Loucy (cell line): ENCODE measurements around the gene ZNF814.
"Not testable (repeated sequence)": the region's sequence is repeated elsewhere in the genome, so short reads cannot be mapped to it uniquely, and the experiment has no call there.

Source experiments
- EZH2phosphoT487 ChIP-seq: fragments of 200-600 bp; IDR thresholded peaks from 2 replicates; pipeline ENCODE4 v1.6.1; 2018; ENCODE audit warnings: antibody characterized with exemption, mild to moderate bottlenecking, moderate library complexity, borderline replicate concordance
- TF ChIP-seq, protein P1 (sequence below): fragments of 200-600 bp; sonication (generic); conservative IDR thresholded peaks from 2 replicates; pipeline ENCODE4 v1.5.1; 2014; ENCODE audit warnings: mild to moderate bottlenecking, antibody characterized with exemption, low read length

DNA sequence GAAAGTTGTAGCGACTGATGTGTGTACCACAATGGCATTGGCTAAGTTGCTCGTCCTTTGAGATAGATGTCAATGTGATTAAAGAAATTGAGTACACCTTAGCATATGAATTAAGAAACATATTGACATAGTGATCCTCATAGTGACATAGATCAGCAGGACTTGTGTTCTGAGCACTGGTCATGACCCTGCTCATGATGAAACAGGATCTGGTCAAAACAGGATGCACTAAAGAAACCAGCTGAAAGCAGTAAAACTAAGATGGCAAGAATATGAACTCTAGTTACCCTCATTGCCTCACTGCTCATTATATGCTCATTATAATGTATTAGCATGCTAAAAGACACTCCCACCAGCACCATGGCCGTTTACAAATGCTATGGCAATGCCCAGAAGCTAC, 41.7 kb downstream of the ZNF814 start:
- not testable (repeated sequence) for TF ChIP-seq EZH2phosphoT487
- TF ChIP-seq, protein P1, sequence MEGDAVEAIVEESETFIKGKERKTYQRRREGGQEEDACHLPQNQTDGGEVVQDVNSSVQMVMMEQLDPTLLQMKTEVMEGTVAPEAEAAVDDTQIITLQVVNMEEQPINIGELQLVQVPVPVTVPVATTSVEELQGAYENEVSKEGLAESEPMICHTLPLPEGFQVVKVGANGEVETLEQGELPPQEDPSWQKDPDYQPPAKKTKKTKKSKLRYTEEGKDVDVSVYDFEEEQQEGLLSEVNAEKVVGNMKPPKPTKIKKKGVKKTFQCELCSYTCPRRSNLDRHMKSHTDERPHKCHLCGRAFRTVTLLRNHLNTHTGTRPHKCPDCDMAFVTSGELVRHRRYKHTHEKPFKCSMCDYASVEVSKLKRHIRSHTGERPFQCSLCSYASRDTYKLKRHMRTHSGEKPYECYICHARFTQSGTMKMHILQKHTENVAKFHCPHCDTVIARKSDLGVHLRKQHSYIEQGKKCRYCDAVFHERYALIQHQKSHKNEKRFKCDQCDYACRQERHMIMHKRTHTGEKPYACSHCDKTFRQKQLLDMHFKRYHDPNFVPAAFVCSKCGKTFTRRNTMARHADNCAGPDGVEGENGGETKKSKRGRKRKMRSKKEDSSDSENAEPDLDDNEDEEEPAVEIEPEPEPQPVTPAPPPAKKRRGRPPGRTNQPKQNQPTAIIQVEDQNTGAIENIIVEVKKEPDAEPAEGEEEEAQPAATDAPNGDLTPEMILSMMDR: not testable (repeated sequence)
